Endothelial cell of umbilical vein (primary cell): ENCODE results near the gene POP7. TPM values are rescaled to one million over a fixed set of nuclear protein-coding genes. Genes with fewer than 3 reads are reported as not detected.

Experiments
- BruUV-seq: library from RNA; stranded (reverse); fragments of 400-500 nt; replicated peaks from 2 replicates; lab custom pipeline; 2021; lab: Mats Ljungman, UMichigan
- CTCF ChIA-PET: fragments of 300-600, 350-600 bp; sonication (Branson Sonifier 250); formaldehyde crosslinking; loops from one replicate; lab custom pipeline; 2021; ENCODE audit warnings: antibody characterized with exemption, inconsistent platforms; lab: Charles Lee
- POLR2A ChIA-PET: fragments of 300-600, 350-600 bp; sonication (Branson Sonifier 250); formaldehyde crosslinking; loops from one replicate; lab custom pipeline; 2021; ENCODE audit warnings: antibody characterized with exemption, inconsistent platforms; lab: Charles Lee
- DNase-seq: peaks from one replicate; pipeline ENCODE4 v3.0.0-alpha.2; 2011; ENCODE audit warnings: low read depth, low spot score
- FAIRE-seq: peaks from 2 replicates; lab custom pipeline; 2011; peaks lifted over from hg19 to GRCh38; lab: Jason Lieb, UNC
- H2AFZ ChIP-seq: 2 replicates; pipeline ENCODE4 v1.6.0; 2012; ENCODE audit warnings: low read depth, low read length, control low read depth, inconsistent platforms
- H3K27ac ChIP-seq: 2 replicates; pipeline ENCODE4 v1.5.1; 2011; ENCODE audit warnings: low read depth, mild to moderate bottlenecking, control low read depth, low read length, moderate library complexity; ENCODE audit not compliant: insufficient read depth
- H3K27me3 ChIP-seq, 2 experiments: 2 replicates each; pipeline versions ENCODE4 v1.6.0 to v1.6.1; 2011; ENCODE audit warnings: low read length in 2 of 2, mixed read lengths in 1 of 2; ENCODE audit not compliant: control insufficient read depth in 2 of 2, insufficient read depth in 2 of 2
- H3K36me3 ChIP-seq, 2 experiments: 2 replicates in 1 of 2; 3 replicates in 1 of 2; pipeline ENCODE4 v1.5.1; 2011; ENCODE audit warnings: low read length in 2 of 2, mild to moderate bottlenecking in 1 of 2, moderate library complexity in 1 of 2; ENCODE audit not compliant: control insufficient read depth in 2 of 2, insufficient read depth in 2 of 2; ENCODE audit errors: extremely low read depth in 1 of 2
- H3K4me1 ChIP-seq: 3 replicates; pipeline ENCODE4 v1.5.1; 2011; ENCODE audit warnings: mild to moderate bottlenecking, low read length; ENCODE audit not compliant: control insufficient read depth, insufficient read depth; ENCODE audit errors: extremely low read depth
- H3K4me2 ChIP-seq: 2 replicates; pipeline ENCODE4 v1.6.1; 2011; ENCODE audit warnings: low read length, control low read depth, mixed read lengths; ENCODE audit not compliant: insufficient read depth
- H3K4me3 ChIP-seq, 3 experiments: fragments of 200-600 bp in 1 of 3; sonication (generic), shearing (Covaris generic) in 1 of 3; replicated peaks in 1 of 3; 2 replicates each; pipeline ENCODE4 v1.5.1; 2011 to 2016; ENCODE audit warnings: control low read depth in 3 of 3, low read length in 3 of 3, mild to moderate bottlenecking in 2 of 3, inconsistent platforms in 1 of 3, low read depth in 1 of 3, moderate library complexity in 1 of 3; ENCODE audit not compliant: insufficient read depth in 1 of 3
- H3K79me2 ChIP-seq: 2 replicates; pipeline ENCODE4 v1.6.0; 2012; ENCODE audit warnings: low read length, inconsistent platforms; ENCODE audit not compliant: control insufficient read depth, insufficient read depth
- H3K9ac ChIP-seq: replicated peaks from 2 replicates; pipeline ENCODE3; 2011; ENCODE audit warnings: low read length, control low read depth; ENCODE audit not compliant: insufficient read depth; ENCODE audit errors: extremely low read depth
- H3K9me1 ChIP-seq: replicated peaks from 3 replicates; pipeline ENCODE4 v1.6.0; 2011; ENCODE audit warnings: mild to moderate bottlenecking, low read length; ENCODE audit not compliant: control insufficient read depth, insufficient read depth; ENCODE audit errors: extremely low read depth
- H3K9me3 ChIP-seq: replicated peaks from 2 replicates; pipeline ENCODE4 v1.5.1; 2012; ENCODE audit warnings: low read length, inconsistent platforms; ENCODE audit not compliant: control insufficient read depth, insufficient read depth
- H4K20me1 ChIP-seq: replicated peaks from 2 replicates; pipeline ENCODE3; 2011; ENCODE audit warnings: mild to moderate bottlenecking, low read length; ENCODE audit not compliant: control insufficient read depth, insufficient read depth; ENCODE audit errors: extremely low read depth
- CTCF ChIP-seq, 2 donors: IDR thresholded peaks; 1 replicate in 1 of 2; 2 replicates in 1 of 2; pipeline ENCODE4 v1.5.1; 2011; ENCODE audit warnings: low read length in 2 of 2, mild to moderate bottlenecking in 2 of 2, moderate library complexity in 2 of 2, control low read depth in 1 of 2, inconsistent platforms in 1 of 2, low read depth in 1 of 2; ENCODE audit not compliant: insufficient read depth in 1 of 2; ENCODE audit errors: extremely low read depth in 1 of 2
- EZH2 ChIP-seq: IDR thresholded peaks from 2 replicates; pipeline ENCODE4 v1.6.1; 2012; ENCODE audit warnings: borderline replicate concordance, low read depth, mild to moderate bottlenecking, moderate library complexity, low read length, inconsistent platforms; ENCODE audit not compliant: severe bottlenecking
- FOS ChIP-seq: IDR thresholded peaks from 2 replicates; pipeline ENCODE4 v1.6.1; 2011; ENCODE audit warnings: mild to moderate bottlenecking, low read length, moderate library complexity, borderline replicate concordance; ENCODE audit not compliant: insufficient read depth
- GATA2 ChIP-seq: IDR thresholded peaks from 2 replicates; pipeline ENCODE4 v1.7.0; 2011; ENCODE audit warnings: low read depth, mild to moderate bottlenecking, moderate library complexity, mixed read lengths, low read length; ENCODE audit not compliant: insufficient read length, insufficient read depth
- JUN ChIP-seq: IDR thresholded peaks from 2 replicates; pipeline ENCODE4 v1.6.1; 2011; ENCODE audit warnings: borderline replicate concordance, low read depth; ENCODE audit not compliant: insufficient read length, insufficient read depth
- MAX ChIP-seq: IDR thresholded peaks from 2 replicates; pipeline ENCODE4 v1.6.1; 2011; ENCODE audit not compliant: insufficient read depth, insufficient read length
- MYC ChIP-seq: IDR thresholded peaks from one replicate; pipeline ENCODE4 v1.6.1; 2011; ENCODE audit warnings: mild to moderate bottlenecking, low read depth, low read length
- POLR2A ChIP-seq: IDR thresholded peaks from 2 replicates; pipeline ENCODE4 v1.6.1; 2012; ENCODE audit warnings: low read depth, mild to moderate bottlenecking, control low read depth, low read length
- POLR2AphosphoS5 ChIP-seq: IDR thresholded peaks from 2 replicates; pipeline ENCODE4 v1.6.1; 2012; ENCODE audit warnings: low read depth, mild to moderate bottlenecking, control low read depth, low read length, moderate library complexity; ENCODE audit not compliant: insufficient read depth
- dilution Hi-C: fragments of 300-500 bp; cut with MboI; formaldehyde crosslinking; loops from one replicate; pipeline ENCODE4 v1.15.0; 2019; ENCODE audit warnings: low sequenced_read_pairs; ENCODE audit not compliant: extremely low pct_ligation_motif_present
- intact Hi-C: fragments of 100-400 bp; cut with micrococcal nuclease; formaldehyde crosslinking; loops from one replicate; pipeline ENCODE4 v1.10.0; 2022
- polyA plus RNA-seq, 4 experiments: library from polyadenylated mRNA; depleted of rRNA in 3 of 4; stranded (reverse) in 3 of 4; unstranded in 1 of 4; fragments of >200 nt; gene quantifications; 2 replicates each; pipeline versions ENCODE4 v1.2.1 to v1.2.3, GENCODE V29; 2011 to 2012; ENCODE audit warnings: missing spikeins in 1 of 4
- total RNA-seq: library from RNA; stranded (reverse); gene quantifications from 2 replicates; pipeline ENCODE4 v1.2.3, GENCODE V29; 2021

POP7 gene
- total and polyA plus RNA-seq, 2 donors (not counting 3 experiments of a cell fraction or from before 2014, with no cell fraction given): 47.4 to 48.8 TPM

- Histone ChIP-seq H3K4me2 (no peak overlapping the region), H3K9me1 (no peaks in the 10 kb centered on the region), H3K9me3 (no peaks in the 10 kb centered on the region), H4K20me1 (no peaks in the 10 kb centered on the region), H2AFZ (no peak overlapping the region), H3K36me3 (no peaks in the 10 kb centered on the region), H3K79me2 (no peaks in the 10 kb centered on the region), H3K9ac (no peak overlapping the region), H3K27ac (no peak overlapping the region), H3K4me3 (no peak overlapping the region), H3K27me3 (peaks cover 4 to 8% of the 10 kb centered on the region in 2 experiments), H3K4me1 (no peaks in the 10 kb centered on the region)
- no TSS peak for BruUV-seq
- TF ChIP-seq MYC: no peak
- TF ChIP-seq JUN: no peak
- no peak for TF ChIP-seq CTCF (IDR thresholded peaks at IDR 0.05; ENCODE audit: extremely low read depth in 1 of 2, insufficient read depth in 1 of 2, low read depth in 1 of 2, low read length in 2 of 2)
- TF ChIP-seq EZH2: no peak
- TF ChIP-seq GATA2: no peak
- TF ChIP-seq POLR2A: no peak
- no peak for TF ChIP-seq POLR2AphosphoS5
- TF ChIP-seq FOS: no peak
- TF ChIP-seq MAX: no peak
- DNase-seq: no peak
- FAIRE-seq: peak; percentile 85
- POLR2A ChIA-PET: no interaction called here
- intact Hi-C loops: no loop called here
- CTCF ChIA-PET: interaction anchor here (0.9 to 5.2 kb wide), 3 partner anchors 22 to 114 kb away, joined by 3 to 90 read pairs (median 4); partner anchors contain the start of gene POP7
- dilution Hi-C loops: no loop called here
These were observed 22.3 kb downstream of the POP7 start for GRCh38 chr7:100728196-100728595.
